ENCODE measurements around the gene TBC1D9. TPM values are rescaled to one million over a fixed set of nuclear protein-coding genes. Genes with fewer than 3 reads are reported as not detected.

The TBC1D9 gene
- total and polyA plus RNA-seq, 7 donors: 1.6 to 5.4 (median 2.1) TPM

- Histone ChIP-seq H3K4me3 (no peak overlapping the region), H3K9me3 (no peaks in the 10 kb centered on the region), H3K27ac (no peak overlapping the region), H3K36me3 (ENCODE audit: insufficient read depth in 1 of 2, low read depth in 1 of 2) (peaks cover 0 to 18% of the 10 kb centered on the region in 2 donors), H3K27me3 (ENCODE audit: insufficient read depth in 3 of 3, low read length in 2 of 3) (no peaks in the 10 kb centered on the region), H3K4me1 (no peaks in the 10 kb centered on the region)
- intact Hi-C loops (cut with DNase I): no loop called here
- ATAC-seq (no peak), DNase-seq (no peak)
- no peak for TF ChIP-seq CTCF (IDR thresholded peaks at IDR 0.05)
- 95 to 96% (median 95%) methylated on average over 3 of the region's 3 CpGs for WGBS, 3 donors
Measured at GRCh38 chr4:140679576-140679975, 76.6 kb downstream of the TBC1D9 start.

- H3K36me3 ChIP-seq (ENCODE audit: insufficient read depth in 1 of 2, low read depth in 1 of 2): peaks cover 0 to 18% of the 10 kb centered on the region in 2 donors
- H3K9me3 ChIP-seq: no peaks in the 10 kb centered on the region
- DNase-seq (no peak), ATAC-seq (no peak)
- H3K27me3 ChIP-seq (ENCODE audit: insufficient read depth in 3 of 3, low read length in 2 of 3): no peaks in the 10 kb centered on the region
- H3K27ac ChIP-seq: no peak overlapping the region
- intact Hi-C loops (cut with DNase I): no loop called here
- no peaks in the 10 kb centered on the region for H3K4me1 ChIP-seq
- H3K4me3 ChIP-seq: no peak overlapping the region
- 84 to 90% (median 85%) methylated on average over 4 of the region's 4 CpGs for WGBS, 3 donors
- TF ChIP-seq CTCF (IDR thresholded peaks at IDR 0.05): no peak
Measured at GRCh38 chr4:140675599-140676231, 80.5 kb downstream of the TBC1D9 start.

GRCh38 chr4:140673729-140674128 is 82.5 kb downstream of the TBC1D9 start:
- ATAC-seq (no peak), DNase-seq (no peak)
- Histone ChIP-seq H3K27ac (no peak overlapping the region), H3K36me3 (ENCODE audit: insufficient read depth in 1 of 2, low read depth in 1 of 2) (peaks cover 0 to 27% of the 10 kb centered on the region in 2 donors), H3K4me1 (no peaks in the 10 kb centered on the region), H3K27me3 (ENCODE audit: insufficient read depth in 3 of 3, low read length in 2 of 3) (no peaks in the 10 kb centered on the region), H3K4me3 (no peak overlapping the region), H3K9me3 (no peaks in the 10 kb centered on the region)
- intact Hi-C loops (cut with DNase I): no loop called here
- no peak for TF ChIP-seq CTCF (IDR thresholded peaks at IDR 0.05)
- WGBS, 3 donors: 52 to 65% (median 59%) methylated on average over 3 of the region's 3 CpGs

GRCh38 chr4:140672416-140672815 is 83.8 kb downstream of the TBC1D9 start:
- WGBS, 3 donors: 90% methylated on average over 4 of the region's 4 CpGs
- H3K36me3 ChIP-seq (ENCODE audit: insufficient read depth in 1 of 2, low read depth in 1 of 2): peaks cover 0 to 24% of the 10 kb centered on the region in 2 donors

More at GRCh38 chr4:140672416-140672815, 83.8 kb downstream of the TBC1D9 start:
- no peak for TF ChIP-seq CTCF (IDR thresholded peaks at IDR 0.05)
- ATAC-seq (no peak), DNase-seq (no peak)
- Histone ChIP-seq H3K4me3 (no peak overlapping the region), H3K27me3 (ENCODE audit: insufficient read depth in 3 of 3, low read length in 2 of 3) (no peaks in the 10 kb centered on the region), H3K27ac (no peak overlapping the region), H3K9me3 (no peaks in the 10 kb centered on the region), H3K4me1 (no peaks in the 10 kb centered on the region)
- intact Hi-C loops (cut with DNase I): no loop called here

Data from psoas muscle (tissue), 8 donors.